G401.6 (cell line): ENCODE measurements around the gene ACSF2.

Source experiments
- FAIRE-seq: peaks from 2 replicates; lab custom pipeline; 2012; peaks lifted over from hg19 to GRCh38; lab: Jason Lieb, UNC

Gene ACSF2

GRCh38 chr17:50440172-50440837 lies 14.3 kb downstream of the ACSF2 start:
- no peak for FAIRE-seq

GRCh38 chr17:50440838-50441829 lies 15.1 kb downstream of the ACSF2 start:
- FAIRE-seq = no peak

- FAIRE-seq = no peak
Measured at GRCh38 chr17:50443505-50443974, 17.5 kb downstream of the ACSF2 start.

GRCh38 chr17:50444841-50445715 lies 19.1 kb downstream of the ACSF2 start:
- no peak for FAIRE-seq

- FAIRE-seq = no peak
Measured at GRCh38 chr17:50445730-50446325, 19.8 kb downstream of the ACSF2 start.

- no peak for FAIRE-seq
Measured at GRCh38 chr17:50447870-50448595, 22.0 kb downstream of the ACSF2 start.

GRCh38 chr17:50448643-50449042 lies 22.6 kb downstream of the ACSF2 start:
- FAIRE-seq = no peak

- FAIRE-seq = no peak
Measured at GRCh38 chr17:50451943-50452629, 26.1 kb downstream of the ACSF2 start.

- no peak for FAIRE-seq
Measured at GRCh38 chr17:50452630-50453300, 26.7 kb downstream of the ACSF2 start.

GRCh38 chr17:50453901-50454300 lies 27.9 kb downstream of the ACSF2 start:
- no peak for FAIRE-seq

GRCh38 chr17:50457621-50458020 lies 31.6 kb downstream of the ACSF2 start:
- FAIRE-seq = no peak

- no peak for FAIRE-seq
Measured at GRCh38 chr17:50458270-50458669, 32.3 kb downstream of the ACSF2 start.

- no peak for FAIRE-seq
Measured at GRCh38 chr17:50458701-50459676, 33.0 kb downstream of the ACSF2 start.

- no peak for FAIRE-seq
Measured at GRCh38 chr17:50459756-50460155, 33.7 kb downstream of the ACSF2 start.

- FAIRE-seq = no peak
Measured at GRCh38 chr17:50460831-50461526, 35.0 kb downstream of the ACSF2 start.

GRCh38 chr17:50461550-50462132 lies 35.6 kb downstream of the ACSF2 start:
- no peak for FAIRE-seq

- no peak for FAIRE-seq
Measured at GRCh38 chr17:50462446-50462845, 36.4 kb downstream of the ACSF2 start.

- no peak for FAIRE-seq
Measured at GRCh38 chr17:50464121-50464520, 38.1 kb downstream of the ACSF2 start.
